IPS-18c (cell line): ENCODE data around the gene PPM1E.
"Not testable (repeated sequence)": the region's sequence is repeated elsewhere in the genome, so short reads cannot be mapped to it uniquely, and the experiment has no call there.

ENCODE experiments used
- H3K4me3 ChIP-seq: 2 replicates; pipeline ENCODE4 v1.7.0; 2013; ENCODE audit warnings: low read depth, mild to moderate bottlenecking, low read length, moderate library complexity; ENCODE audit not compliant: insufficient read depth
- H3K9me3 ChIP-seq: one replicate; pipeline ENCODE4 v1.6.1; 2013; ENCODE audit warnings: mild to moderate bottlenecking, low read length, moderate library complexity; ENCODE audit not compliant: control insufficient read depth, insufficient read depth

PPM1E gene

GRCh38 chr17:58813712-58814111, 58.1 kb downstream of the PPM1E start:
- Histone ChIP-seq H3K9me3 (no peaks in the 10 kb centered on the region), H3K4me3 (no peak overlapping the region)

GRCh38 chr17:58818654-58819053, 63.0 kb downstream of the PPM1E start:
- H3K4me3 ChIP-seq, result no peak overlapping the region
- no peaks in the 10 kb centered on the region for H3K9me3 ChIP-seq

GRCh38 chr17:58822148-58823050, 66.7 kb downstream of the PPM1E start:
- H3K4me3 ChIP-seq, result no peak overlapping the region
- no peaks in the 10 kb centered on the region for H3K9me3 ChIP-seq

- no peaks in the 10 kb centered on the region for H3K9me3 ChIP-seq
Observed at GRCh38 chr17:58823051-58823525, 67.4 kb downstream of the PPM1E start.

GRCh38 chr17:58829172-58829637, 73.6 kb downstream of the PPM1E start:
- Histone ChIP-seq H3K9me3 (no peaks in the 10 kb centered on the region), H3K4me3 (no peak overlapping the region)

More at GRCh38 chr17:58823051-58823525, 67.4 kb downstream of the PPM1E start:
- no peak overlapping the region for H3K4me3 ChIP-seq

- Histone ChIP-seq H3K4me3 (no peak overlapping the region), H3K9me3 (no peaks in the 10 kb centered on the region)
Observed at GRCh38 chr17:58831780-58832179, 76.1 kb downstream of the PPM1E start.

GRCh38 chr17:58832514-58832913, 76.9 kb downstream of the PPM1E start:
- Histone ChIP-seq H3K9me3 (no peaks in the 10 kb centered on the region), H3K4me3 (no peak overlapping the region)

GRCh38 chr17:58837699-58838098, 82.0 kb downstream of the PPM1E start:
- Histone ChIP-seq H3K9me3 (no peaks in the 10 kb centered on the region), H3K4me3 (no peak overlapping the region)

GRCh38 chr17:58840820-58841612, 85.4 kb downstream of the PPM1E start:
- H3K4me3 ChIP-seq, result no peak overlapping the region

GRCh38 chr17:58846413-58846812, 90.8 kb downstream of the PPM1E start:
- not testable (repeated sequence) for H3K4me3 ChIP-seq, H3K9me3 ChIP-seq

More at GRCh38 chr17:58840820-58841612, 85.4 kb downstream of the PPM1E start:
- no peaks in the 10 kb centered on the region for H3K9me3 ChIP-seq

- H3K4me3 ChIP-seq, H3K9me3 ChIP-seq: not testable (repeated sequence)
Observed at GRCh38 chr17:58850106-58850505, 94.5 kb downstream of the PPM1E start.

GRCh38 chr17:58865301-58865700, 109.6 kb downstream of the PPM1E start:
- Histone ChIP-seq H3K4me3 (no peak overlapping the region), H3K9me3 (no peaks in the 10 kb centered on the region)

GRCh38 chr17:58870747-58871146, 115.1 kb downstream of the PPM1E start:
- no peaks in the 10 kb centered on the region for H3K9me3 ChIP-seq
- H3K4me3 ChIP-seq, result no peak overlapping the region

- H3K9me3 ChIP-seq, result no peaks in the 10 kb centered on the region
Observed at GRCh38 chr17:58873926-58874325, 118.3 kb downstream of the PPM1E start.

GRCh38 chr17:58875261-58875660, 119.6 kb downstream of the PPM1E start:
- H3K4me3 ChIP-seq, result no peak overlapping the region
- H3K9me3 ChIP-seq, result no peaks in the 10 kb centered on the region

More at GRCh38 chr17:58873926-58874325, 118.3 kb downstream of the PPM1E start:
- H3K4me3 ChIP-seq, result no peak overlapping the region

- H3K9me3 ChIP-seq, result no peaks in the 10 kb centered on the region
- H3K4me3 ChIP-seq, result no peak overlapping the region
Observed at GRCh38 chr17:58884161-58884560, 128.5 kb downstream of the PPM1E start.

GRCh38 chr17:58886514-58886913, 130.9 kb downstream of the PPM1E start:
- H3K9me3 ChIP-seq, result no peaks in the 10 kb centered on the region
- H3K4me3 ChIP-seq, result no peak overlapping the region

- Histone ChIP-seq H3K4me3 (no peak overlapping the region), H3K9me3 (no peaks in the 10 kb centered on the region)
Observed at GRCh38 chr17:58889928-58890327, 134.3 kb downstream of the PPM1E start.
